HuH-7.5 (cell line): Measurements from ENCODE around the gene FBXO41.

ENCODE experiments used
- DNase-seq: peaks from one replicate; pipeline ENCODE4 v3.0.0; 2011; ENCODE audit warnings: low spot score

Gene FBXO41

GRCh38 chr2:73214120-73215035 is 69.9 kb downstream of the FBXO41 start, which contains the start of gene SMYD5:
TSS of gene SMYD5 (plus strand) at chr2:73214245. CDS start at chr2:73214267, 22 bp downstream.
- DNase-seq: peak; percentile 74

GRCh38 chr2:73212448-73213176 is 71.7 kb downstream of the FBXO41 start:
- DNase-seq: peak; percentile 86

GRCh38 chr2:73212098-73212447 is 72.2 kb downstream of the FBXO41 start:
- no peak for DNase-seq

- DNase-seq: no peak
Observed at GRCh38 chr2:73210696-73211095, 73.6 kb downstream of the FBXO41 start.

- no peak for DNase-seq
Observed at GRCh38 chr2:73210019-73210418, 74.3 kb downstream of the FBXO41 start.

GRCh38 chr2:73208258-73208657 is 76.0 kb downstream of the FBXO41 start:
- no peak for DNase-seq

GRCh38 chr2:73205611-73206010 is 78.7 kb downstream of the FBXO41 start:
- no peak for DNase-seq
